Motor neuron (in vitro differentiated cells): ENCODE results near the gene RHBDL3. TPM values are rescaled to one million over a fixed set of nuclear protein-coding genes. Genes with fewer than 3 reads are reported as not detected.

ENCODE experiments used
- ATAC-seq, 8 experiments: fragments of 200-7000 bp; cut with Tn5 transposase; replicated peaks in 6 of 8; 2 replicates each; pipeline ENCODE4 v1.8.0; 2021; ENCODE audit warnings: mild to moderate bottlenecking in 8 of 8, moderate library complexity in 8 of 8
- H3K27ac ChIP-seq, 2 donors: fragments of 250-450 bp; sonication (Bioruptor Pico); 2 replicates each; pipeline ENCODE4 v1.9.0; 2021; ENCODE audit warnings: antibody characterized with exemption in 2 of 2, mild to moderate bottlenecking in 2 of 2, moderate library complexity in 1 of 2
- H3K4me1 ChIP-seq, 2 donors: fragments of 250-450 bp; sonication (Bioruptor Pico); replicated peaks in 1 of 2; 2 replicates each; pipeline ENCODE4 v1.6.1; 2021; ENCODE audit warnings: antibody characterized with exemption in 2 of 2, mild to moderate bottlenecking in 2 of 2, moderate library complexity in 1 of 2
- H3K4me3 ChIP-seq, 5 donors: fragments of 250-450 bp; sonication (Bioruptor Pico); 2 replicates each; pipeline ENCODE4 v1.9.0; 2021; ENCODE audit warnings: antibody characterized with exemption in 5 of 5, mild to moderate bottlenecking in 5 of 5, moderate library complexity in 4 of 5
- WGBS, 10 experiments: fragments of 450-650 bp; shearing (Covaris generic); methylation state at CpG; one replicate each; pipeline ENCODE4 v1.0.0; 2022; 5-methylcytosine and 5-hydroxymethylcytosine counted together
- in situ Hi-C, 9 experiments: fragments of 400-800 bp; cut with MboI; loops; one replicate each; pipeline ENCODE4 v1.15.0; 2021; ENCODE audit warnings: low sequenced_read_pairs in 9 of 9, low pct_unique_long_range_greater_than_20kb in 2 of 9; ENCODE audit not compliant: unreplicated experiment in 9 of 9
- total RNA-seq, 8 experiments: library from RNA; unstranded; fragments of 300-600 nt; gene quantifications; 2 replicates each; pipeline versions ENCODE4 v1.2.3 to v1.2.4, GENCODE V29; 2022

The RHBDL3 gene
- total RNA-seq, 8 experiments from 2014 or later: 3.2 to 142 (median 19.9) TPM

- Histone ChIP-seq H3K4me3 (no peak overlapping the region), H3K4me1 (no peaks in the 10 kb centered on the region), H3K27ac (no peak overlapping the region)
- WGBS, 10 experiments: 50 to 100% (median 100%) methylated on average over 1 of the region's 1 CpG; no CpG with 5 or more reads in 1 of the 10 experiments
- in situ Hi-C loops: no loop called here
- ATAC-seq: no peak
These were observed 95.6 kb downstream of the RHBDL3 start for GRCh38 chr17:32361270-32361669.

- H3K4me3 ChIP-seq: no peak overlapping the region
- peak in 3 of 8 experiments; percentile 78 to 90 (median 83) for ATAC-seq
- H3K4me1 ChIP-seq: no peaks in the 10 kb centered on the region
- in situ Hi-C loops: no loop called here
- 0 to 100% (median 57%) methylated on average over 1 of the region's 1 CpG; no CpG with 5 or more reads in 2 of the 10 experiments for WGBS, 10 experiments
- H3K27ac ChIP-seq: no peak overlapping the region
These were observed 104.8 kb downstream of the RHBDL3 start for GRCh38 chr17:32370426-32370825.

Other genes starting within 250 kb of the RHBDL3 start
- 10 to 100 TPM; 21.3 to 64.4 (median 52.9) TPM for gene RHOT1, start 123.3 kb upstream of the RHBDL3 start, total RNA-seq
- 10 to 100 TPM; 12.3 to 41.5 (median 35.2) TPM for gene C17orf75, start 76.3 kb downstream of the RHBDL3 start, total RNA-seq
- 100 to 1,000 TPM in 7 of 8 experiments, 10 to 100 TPM in 1; 83.6 to 304 (median 143) TPM for gene ZNF207, start 84.3 kb downstream of the RHBDL3 start, total RNA-seq
- 10 to 100 TPM; 28.6 to 96.2 (median 59.2) TPM for gene PSMD11, start 178.7 kb downstream of the RHBDL3 start, total RNA-seq
- 10 to 100 TPM in 5 of 8 experiments, 1 to 10 TPM in 3; 1.3 to 64.0 (median 41.4) TPM for gene CDK5R1, start 221.2 kb downstream of the RHBDL3 start, total RNA-seq